Endothelial cell of umbilical vein (primary cell): ENCODE data around the gene MAST4. TPM values are rescaled to one million over a fixed set of nuclear protein-coding genes. Genes with fewer than 3 reads are reported as not detected.
A peak's percentile ranks its signal among the peaks of the same experiment; 100 is the strongest.

Source experiments
- BruUV-seq: library from RNA; stranded (reverse); fragments of 400-500 nt; replicated peaks from 2 replicates; lab custom pipeline; 2021; lab: Mats Ljungman, UMichigan
- CTCF ChIA-PET: fragments of 300-600, 350-600 bp; sonication (Branson Sonifier 250); formaldehyde crosslinking; loops from one replicate; lab custom pipeline; 2021; ENCODE audit warnings: antibody characterized with exemption, inconsistent platforms; lab: Charles Lee
- POLR2A ChIA-PET: fragments of 300-600, 350-600 bp; sonication (Branson Sonifier 250); formaldehyde crosslinking; loops from one replicate; lab custom pipeline; 2021; ENCODE audit warnings: antibody characterized with exemption, inconsistent platforms; lab: Charles Lee
- DNase-seq: peaks from one replicate; pipeline ENCODE4 v3.0.0-alpha.2; 2011; ENCODE audit warnings: low read depth, low spot score
- FAIRE-seq: peaks from 2 replicates; lab custom pipeline; 2011; peaks lifted over from hg19 to GRCh38; lab: Jason Lieb, UNC
- H2AFZ ChIP-seq: 2 replicates; pipeline ENCODE4 v1.6.0; 2012; ENCODE audit warnings: low read depth, low read length, control low read depth, inconsistent platforms
- H3K27ac ChIP-seq: 2 replicates; pipeline ENCODE4 v1.5.1; 2011; ENCODE audit warnings: low read depth, mild to moderate bottlenecking, control low read depth, low read length, moderate library complexity; ENCODE audit not compliant: insufficient read depth
- H3K27me3 ChIP-seq, 2 experiments: 2 replicates each; pipeline versions ENCODE4 v1.6.0 to v1.6.1; 2011; ENCODE audit warnings: low read length in 2 of 2, mixed read lengths in 1 of 2; ENCODE audit not compliant: control insufficient read depth in 2 of 2, insufficient read depth in 2 of 2
- H3K36me3 ChIP-seq, 2 experiments: 2 replicates in 1 of 2; 3 replicates in 1 of 2; pipeline ENCODE4 v1.5.1; 2011; ENCODE audit warnings: low read length in 2 of 2, mild to moderate bottlenecking in 1 of 2, moderate library complexity in 1 of 2; ENCODE audit not compliant: control insufficient read depth in 2 of 2, insufficient read depth in 2 of 2; ENCODE audit errors: extremely low read depth in 1 of 2
- H3K4me1 ChIP-seq: 3 replicates; pipeline ENCODE4 v1.5.1; 2011; ENCODE audit warnings: mild to moderate bottlenecking, low read length; ENCODE audit not compliant: control insufficient read depth, insufficient read depth; ENCODE audit errors: extremely low read depth
- H3K4me2 ChIP-seq: 2 replicates; pipeline ENCODE4 v1.6.1; 2011; ENCODE audit warnings: low read length, control low read depth, mixed read lengths; ENCODE audit not compliant: insufficient read depth
- H3K4me3 ChIP-seq, 3 experiments: fragments of 200-600 bp in 1 of 3; sonication (generic), shearing (Covaris generic) in 1 of 3; replicated peaks in 1 of 3; 2 replicates each; pipeline ENCODE4 v1.5.1; 2011 to 2016; ENCODE audit warnings: control low read depth in 3 of 3, low read length in 3 of 3, mild to moderate bottlenecking in 2 of 3, inconsistent platforms in 1 of 3, low read depth in 1 of 3, moderate library complexity in 1 of 3; ENCODE audit not compliant: insufficient read depth in 1 of 3
- H3K79me2 ChIP-seq: 2 replicates; pipeline ENCODE4 v1.6.0; 2012; ENCODE audit warnings: low read length, inconsistent platforms; ENCODE audit not compliant: control insufficient read depth, insufficient read depth
- H3K9ac ChIP-seq: replicated peaks from 2 replicates; pipeline ENCODE3; 2011; ENCODE audit warnings: low read length, control low read depth; ENCODE audit not compliant: insufficient read depth; ENCODE audit errors: extremely low read depth
- H3K9me1 ChIP-seq: replicated peaks from 3 replicates; pipeline ENCODE4 v1.6.0; 2011; ENCODE audit warnings: mild to moderate bottlenecking, low read length; ENCODE audit not compliant: control insufficient read depth, insufficient read depth; ENCODE audit errors: extremely low read depth
- H3K9me3 ChIP-seq: replicated peaks from 2 replicates; pipeline ENCODE4 v1.5.1; 2012; ENCODE audit warnings: low read length, inconsistent platforms; ENCODE audit not compliant: control insufficient read depth, insufficient read depth
- H4K20me1 ChIP-seq: replicated peaks from 2 replicates; pipeline ENCODE3; 2011; ENCODE audit warnings: mild to moderate bottlenecking, low read length; ENCODE audit not compliant: control insufficient read depth, insufficient read depth; ENCODE audit errors: extremely low read depth
- EZH2 ChIP-seq: IDR thresholded peaks from 2 replicates; pipeline ENCODE4 v1.6.1; 2012; ENCODE audit warnings: borderline replicate concordance, low read depth, mild to moderate bottlenecking, moderate library complexity, low read length, inconsistent platforms; ENCODE audit not compliant: severe bottlenecking
- FOS ChIP-seq: IDR thresholded peaks from 2 replicates; pipeline ENCODE4 v1.6.1; 2011; ENCODE audit warnings: mild to moderate bottlenecking, low read length, moderate library complexity, borderline replicate concordance; ENCODE audit not compliant: insufficient read depth
- GATA2 ChIP-seq: IDR thresholded peaks from 2 replicates; pipeline ENCODE4 v1.7.0; 2011; ENCODE audit warnings: low read depth, mild to moderate bottlenecking, moderate library complexity, mixed read lengths, low read length; ENCODE audit not compliant: insufficient read length, insufficient read depth
- JUN ChIP-seq: IDR thresholded peaks from 2 replicates; pipeline ENCODE4 v1.6.1; 2011; ENCODE audit warnings: borderline replicate concordance, low read depth; ENCODE audit not compliant: insufficient read length, insufficient read depth
- MYC ChIP-seq: IDR thresholded peaks from one replicate; pipeline ENCODE4 v1.6.1; 2011; ENCODE audit warnings: mild to moderate bottlenecking, low read depth, low read length
- POLR2A ChIP-seq: IDR thresholded peaks from 2 replicates; pipeline ENCODE4 v1.6.1; 2012; ENCODE audit warnings: low read depth, mild to moderate bottlenecking, control low read depth, low read length
- POLR2AphosphoS5 ChIP-seq: IDR thresholded peaks from 2 replicates; pipeline ENCODE4 v1.6.1; 2012; ENCODE audit warnings: low read depth, mild to moderate bottlenecking, control low read depth, low read length, moderate library complexity; ENCODE audit not compliant: insufficient read depth
- dilution Hi-C: fragments of 300-500 bp; cut with MboI; formaldehyde crosslinking; loops from one replicate; pipeline ENCODE4 v1.15.0; 2019; ENCODE audit warnings: low sequenced_read_pairs; ENCODE audit not compliant: extremely low pct_ligation_motif_present
- intact Hi-C: fragments of 100-400 bp; cut with micrococcal nuclease; formaldehyde crosslinking; loops from one replicate; pipeline ENCODE4 v1.10.0; 2022
- polyA plus RNA-seq, 4 experiments: library from polyadenylated mRNA; depleted of rRNA in 3 of 4; stranded (reverse) in 3 of 4; unstranded in 1 of 4; fragments of >200 nt; gene quantifications; 2 replicates each; pipeline versions ENCODE4 v1.2.1 to v1.2.3, GENCODE V29; 2011 to 2012; ENCODE audit warnings: missing spikeins in 1 of 4
- total RNA-seq: library from RNA; stranded (reverse); gene quantifications from 2 replicates; pipeline ENCODE4 v1.2.3, GENCODE V29; 2021
- TF ChIP-seq, protein P1 (sequence below), 2 donors: IDR thresholded peaks; 1 replicate in 1 of 2; 2 replicates in 1 of 2; pipeline ENCODE4 v1.5.1; 2011; ENCODE audit warnings: low read length in 2 of 2, mild to moderate bottlenecking in 2 of 2, moderate library complexity in 2 of 2, control low read depth in 1 of 2, inconsistent platforms in 1 of 2, low read depth in 1 of 2; ENCODE audit not compliant: insufficient read depth in 1 of 2; ENCODE audit errors: extremely low read depth in 1 of 2
- TF ChIP-seq, protein P2 (sequence below): IDR thresholded peaks from 2 replicates; pipeline ENCODE4 v1.6.1; 2011; ENCODE audit not compliant: insufficient read depth, insufficient read length

The MAST4 gene
- total and polyA plus RNA-seq, 2 donors (not counting 3 experiments of a cell fraction or from before 2014, with no cell fraction given), result 40.2 to 116 TPM

- Histone ChIP-seq H3K9me1 (no peaks in the 10 kb centered on the region), H2AFZ (peak overlapping the region; percentile 0), H3K27me3 (no peaks in the 10 kb centered on the region), H3K4me2 (peak overlapping the region; percentile 74), H3K4me1 (peaks cover 22% of the 10 kb centered on the region), H3K79me2 (peaks cover 21% of the 10 kb centered on the region), H4K20me1 (no peaks in the 10 kb centered on the region), H3K36me3 (no peaks in the 10 kb centered on the region), H3K4me3 (peak overlapping the region; percentile 54 to 70 (median 55)), H3K9ac (peak overlapping the region; percentile 100), H3K27ac (peak overlapping the region; percentile 91), H3K9me3 (no peaks in the 10 kb centered on the region)
- TSS peak; percentile 43 for BruUV-seq
- DNase-seq (peak; percentile 92), FAIRE-seq (peak; percentile 87)
- intact Hi-C loops (loop anchor here (1.0 kb wide), 6 partner anchors 13 to 187 kb away; no protein-coding TSS in a partner anchor), dilution Hi-C loops (no loop called here)
- ChIA-PET CTCF (interaction anchor here (0.9 to 6.7 kb wide), 13 partner anchors 12 to 380 kb away, joined by 3 to 130 read pairs (median 6); no protein-coding TSS in a partner anchor), POLR2A (interaction anchor here (0.6 to 5.2 kb wide), 15 partner anchors 9 to 278 kb away, joined by 3 to 76 read pairs (median 4); no protein-coding TSS in a partner anchor)
- peak; percentile 32 for TF ChIP-seq GATA2
- TF ChIP-seq EZH2, result no peak
- no peak for TF ChIP-seq MYC
- TF ChIP-seq, protein P1, sequence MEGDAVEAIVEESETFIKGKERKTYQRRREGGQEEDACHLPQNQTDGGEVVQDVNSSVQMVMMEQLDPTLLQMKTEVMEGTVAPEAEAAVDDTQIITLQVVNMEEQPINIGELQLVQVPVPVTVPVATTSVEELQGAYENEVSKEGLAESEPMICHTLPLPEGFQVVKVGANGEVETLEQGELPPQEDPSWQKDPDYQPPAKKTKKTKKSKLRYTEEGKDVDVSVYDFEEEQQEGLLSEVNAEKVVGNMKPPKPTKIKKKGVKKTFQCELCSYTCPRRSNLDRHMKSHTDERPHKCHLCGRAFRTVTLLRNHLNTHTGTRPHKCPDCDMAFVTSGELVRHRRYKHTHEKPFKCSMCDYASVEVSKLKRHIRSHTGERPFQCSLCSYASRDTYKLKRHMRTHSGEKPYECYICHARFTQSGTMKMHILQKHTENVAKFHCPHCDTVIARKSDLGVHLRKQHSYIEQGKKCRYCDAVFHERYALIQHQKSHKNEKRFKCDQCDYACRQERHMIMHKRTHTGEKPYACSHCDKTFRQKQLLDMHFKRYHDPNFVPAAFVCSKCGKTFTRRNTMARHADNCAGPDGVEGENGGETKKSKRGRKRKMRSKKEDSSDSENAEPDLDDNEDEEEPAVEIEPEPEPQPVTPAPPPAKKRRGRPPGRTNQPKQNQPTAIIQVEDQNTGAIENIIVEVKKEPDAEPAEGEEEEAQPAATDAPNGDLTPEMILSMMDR (IDR thresholded peaks at IDR 0.05; ENCODE audit: extremely low read depth in 1 of 2, insufficient read depth in 1 of 2, low read depth in 1 of 2, low read length in 2 of 2), result no peak
- TF ChIP-seq FOS, result peak; percentile 62
- TF ChIP-seq POLR2A, result peak; percentile 95
- peak; percentile 84 for TF ChIP-seq POLR2AphosphoS5
- peak; percentile 43 for TF ChIP-seq JUN
- TF ChIP-seq, protein P2, sequence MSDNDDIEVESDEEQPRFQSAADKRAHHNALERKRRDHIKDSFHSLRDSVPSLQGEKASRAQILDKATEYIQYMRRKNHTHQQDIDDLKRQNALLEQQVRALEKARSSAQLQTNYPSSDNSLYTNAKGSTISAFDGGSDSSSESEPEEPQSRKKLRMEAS, result no peak
Observed at GRCh38 chr5:66828548-66829357, 232.6 kb downstream of the MAST4 start.
